Testis (tissue), 2 donors: ENCODE data around the gene TNKS1BP1.

Experiments used
- CTCF ChIP-seq, 3 experiments: fragments of 450-650 bp in 2 of 3; fragments of 200-600 bp in 1 of 3; sonication (generic) in 1 of 3; IDR thresholded peaks; one replicate each; pipeline ENCODE4 v1.5.1; 2016 to 2019; ENCODE audit warnings: antibody characterized with exemption in 3 of 3, mild to moderate bottlenecking in 2 of 3, moderate library complexity in 1 of 3
- POLR2A ChIP-seq: fragments of 450-650 bp; IDR thresholded peaks from one replicate; pipeline ENCODE4 v1.6.1; 2017; ENCODE audit warnings: antibody characterized with exemption, mild to moderate bottlenecking, moderate library complexity

GRCh38 chr11:57323167-57323854, 1.4 kb downstream of the TNKS1BP1 start:
- no peak for TF ChIP-seq CTCF (IDR thresholded peaks at IDR 0.05)
- TF ChIP-seq POLR2A = no peak
